Measurements from ENCODE around the gene SPOCK2. TPM values are rescaled to one million over a fixed set of nuclear protein-coding genes. Genes with fewer than 3 reads are reported as not detected.

SPOCK2 gene
- total RNA-seq, 4 donors from 2014 or later: 4.6 to 12.1 (median 7.8) TPM

GRCh38 chr10:72056113-72056512, 32.2 kb downstream of the SPOCK2 start:
- no peaks in the 10 kb centered on the region for H3K36me3 ChIP-seq
- H3K4me3 ChIP-seq: no peak overlapping the region
- TF ChIP-seq POLR2A (IDR thresholded peaks at IDR 0.05; ENCODE audit: low read depth): no peak
- no peak for TF ChIP-seq EP300 (IDR thresholded peaks at IDR 0.05)
- no peak for TF ChIP-seq POLR2AphosphoS5 (IDR thresholded peaks at IDR 0.05)
- TF ChIP-seq, protein P1, sequence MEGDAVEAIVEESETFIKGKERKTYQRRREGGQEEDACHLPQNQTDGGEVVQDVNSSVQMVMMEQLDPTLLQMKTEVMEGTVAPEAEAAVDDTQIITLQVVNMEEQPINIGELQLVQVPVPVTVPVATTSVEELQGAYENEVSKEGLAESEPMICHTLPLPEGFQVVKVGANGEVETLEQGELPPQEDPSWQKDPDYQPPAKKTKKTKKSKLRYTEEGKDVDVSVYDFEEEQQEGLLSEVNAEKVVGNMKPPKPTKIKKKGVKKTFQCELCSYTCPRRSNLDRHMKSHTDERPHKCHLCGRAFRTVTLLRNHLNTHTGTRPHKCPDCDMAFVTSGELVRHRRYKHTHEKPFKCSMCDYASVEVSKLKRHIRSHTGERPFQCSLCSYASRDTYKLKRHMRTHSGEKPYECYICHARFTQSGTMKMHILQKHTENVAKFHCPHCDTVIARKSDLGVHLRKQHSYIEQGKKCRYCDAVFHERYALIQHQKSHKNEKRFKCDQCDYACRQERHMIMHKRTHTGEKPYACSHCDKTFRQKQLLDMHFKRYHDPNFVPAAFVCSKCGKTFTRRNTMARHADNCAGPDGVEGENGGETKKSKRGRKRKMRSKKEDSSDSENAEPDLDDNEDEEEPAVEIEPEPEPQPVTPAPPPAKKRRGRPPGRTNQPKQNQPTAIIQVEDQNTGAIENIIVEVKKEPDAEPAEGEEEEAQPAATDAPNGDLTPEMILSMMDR (IDR thresholded peaks at IDR 0.05): no peak
- H3K4me1 ChIP-seq: no peaks in the 10 kb centered on the region
- H3K27ac ChIP-seq (replicated peaks in 1 of 4): no peak overlapping the region
- WGBS: 95% methylated on average over 4 of the region's 5 CpGs
- intact Hi-C loops (cut with DNase I): no loop called here
- peaks cover 0 to 9% (median 0%) of the 10 kb centered on the region in 4 donors for H3K27me3 ChIP-seq
- no peak for DNase-seq (ENCODE audit: extremely low spot score)
- no peaks in the 10 kb centered on the region for H3K9me3 ChIP-seq

DNA sequence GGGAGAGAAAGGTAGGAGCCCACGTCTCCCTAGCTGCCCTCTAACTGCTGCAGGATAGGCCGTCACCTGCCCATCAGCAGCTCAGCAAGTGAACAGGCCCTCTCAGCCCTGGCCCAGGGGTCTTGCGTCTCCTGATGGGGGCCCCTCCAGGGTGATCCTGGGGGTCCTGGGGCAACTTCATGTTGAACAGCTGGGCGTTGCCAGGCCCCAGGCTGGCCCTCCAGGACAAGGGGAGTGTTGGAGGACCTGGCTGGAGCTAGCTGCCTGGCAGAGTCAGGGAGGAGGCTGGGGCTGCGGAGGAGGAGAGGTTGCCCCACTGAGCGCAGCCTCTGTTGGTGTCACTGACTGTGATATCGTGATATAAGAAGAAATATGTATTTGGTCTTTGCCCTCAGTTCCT, 34.7 kb downstream of the SPOCK2 start:
- TF ChIP-seq EP300 (IDR thresholded peaks at IDR 0.05): no peak
- TF ChIP-seq POLR2AphosphoS5 (IDR thresholded peaks at IDR 0.05): no peak
- TF ChIP-seq POLR2A (IDR thresholded peaks at IDR 0.05; ENCODE audit: low read depth): no peak
- TF ChIP-seq, protein P1 (IDR thresholded peaks at IDR 0.05): no peak
- H3K27me3 ChIP-seq: peaks cover 0 to 9% (median 0%) of the 10 kb centered on the region in 4 donors
- 100% methylated on average over 3 of the region's 7 CpGs for WGBS
- DNase-seq (ENCODE audit: extremely low spot score): no peak
- no peaks in the 10 kb centered on the region for H3K4me1 ChIP-seq
- H3K27ac ChIP-seq (replicated peaks in 1 of 4): no peak overlapping the region
- no peaks in the 10 kb centered on the region for H3K9me3 ChIP-seq
- no peaks in the 10 kb centered on the region for H3K36me3 ChIP-seq
- H3K4me3 ChIP-seq: no peak overlapping the region
- intact Hi-C loops (cut with DNase I): loop anchor here (5.0 kb wide), 1 partner anchor 284 kb away; no protein-coding TSS in a partner anchor

DNA sequence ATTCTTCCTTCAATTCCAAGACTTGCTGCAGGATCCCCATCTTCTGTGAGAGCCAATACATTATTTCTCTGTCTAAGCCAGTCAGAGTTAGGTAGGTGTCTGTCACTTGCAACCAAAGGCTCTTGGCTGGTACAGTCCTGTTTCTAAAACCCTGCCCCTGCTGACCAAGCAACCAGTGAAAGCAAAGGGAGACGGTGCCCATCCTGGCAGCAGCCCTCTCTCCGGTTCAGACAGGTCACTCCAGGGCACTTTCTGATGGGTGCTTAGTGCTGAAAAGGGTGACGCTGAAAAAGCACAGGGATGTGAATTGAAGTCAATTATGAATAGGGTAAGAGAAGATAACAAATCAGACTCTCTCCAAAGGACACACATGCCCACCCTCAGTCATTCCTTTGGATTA, 37.5 kb downstream of the SPOCK2 start:
- Histone ChIP-seq H3K4me3 (no peak overlapping the region), H3K36me3 (no peaks in the 10 kb centered on the region), H3K27me3 (no peaks in the 10 kb centered on the region), H3K4me1 (no peaks in the 10 kb centered on the region), H3K27ac (replicated peaks in 1 of 4) (no peak overlapping the region), H3K9me3 (no peaks in the 10 kb centered on the region)
- no peak for DNase-seq (ENCODE audit: extremely low spot score)
- 72% methylated on average over 3 of the region's 3 CpGs for WGBS
- TF ChIP-seq, protein P1 (IDR thresholded peaks at IDR 0.05): no peak
- TF ChIP-seq POLR2AphosphoS5 (IDR thresholded peaks at IDR 0.05): no peak
- TF ChIP-seq POLR2A (IDR thresholded peaks at IDR 0.05; ENCODE audit: low read depth): no peak
- TF ChIP-seq EP300 (IDR thresholded peaks at IDR 0.05): no peak
- intact Hi-C loops (cut with DNase I): loop anchor here (5.0 kb wide), 1 partner anchor 286 kb away; no protein-coding TSS in a partner anchor

DNA sequence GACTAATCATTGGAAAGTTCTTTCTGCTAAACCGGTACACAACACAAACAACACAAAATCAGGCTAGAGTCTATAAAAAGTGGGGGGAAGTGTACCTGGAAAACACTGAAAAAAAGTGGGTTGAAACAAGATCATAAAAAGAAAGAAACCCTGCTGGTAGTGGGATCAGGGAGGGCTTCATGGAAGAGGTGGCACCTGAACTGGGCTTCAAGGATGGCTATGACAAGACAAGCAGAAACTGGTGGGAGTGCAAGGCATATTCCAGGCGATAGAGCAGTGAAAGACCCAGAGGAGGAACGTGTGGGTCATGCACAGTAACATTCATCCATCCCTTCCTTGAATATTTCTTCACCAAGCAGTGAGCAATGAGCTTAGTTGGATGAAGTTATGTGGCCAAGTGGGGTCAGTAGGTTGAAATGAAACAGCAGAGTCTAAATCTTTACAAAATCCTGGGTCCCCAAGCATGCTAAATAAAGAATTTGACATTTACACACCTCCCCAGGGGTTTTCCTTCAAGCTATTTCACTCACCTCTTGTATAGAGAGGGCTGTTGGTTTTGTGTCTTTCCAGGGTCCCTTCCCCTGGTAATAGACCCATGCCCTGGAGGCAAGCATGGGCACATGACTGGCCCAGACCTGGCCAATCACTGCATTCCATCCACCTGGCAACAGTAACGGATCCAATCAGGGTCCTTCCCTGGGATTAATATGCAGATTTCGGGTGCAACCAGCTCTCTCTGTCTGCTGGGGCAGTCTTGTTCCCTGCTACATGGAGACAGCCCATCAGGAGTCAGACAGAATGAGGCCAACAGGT, 38.2 kb downstream of the SPOCK2 start:
- H3K36me3 ChIP-seq: no peaks in the 10 kb centered on the region
- no peak overlapping the region for H3K4me3 ChIP-seq
- no peak overlapping the region for H3K27ac ChIP-seq (replicated peaks in 1 of 4)
- H3K9me3 ChIP-seq: no peaks in the 10 kb centered on the region
- intact Hi-C loops (cut with DNase I): loop anchor here (2.0 to 5.0 kb wide), 2 partner anchors 153 to 287 kb away; no protein-coding TSS in a partner anchor
- WGBS: 79% methylated on average over 5 of the region's 5 CpGs
- no peak for DNase-seq (ENCODE audit: extremely low spot score)
- H3K27me3 ChIP-seq: no peaks in the 10 kb centered on the region
- no peaks in the 10 kb centered on the region for H3K4me1 ChIP-seq
- TF ChIP-seq POLR2A (IDR thresholded peaks at IDR 0.05; ENCODE audit: low read depth) (no peak), EP300 (IDR thresholded peaks at IDR 0.05) (no peak), POLR2AphosphoS5 (IDR thresholded peaks at IDR 0.05) (no peak)
- TF ChIP-seq, protein P1 (IDR thresholded peaks at IDR 0.05): peak in 1 of 3 experiments; percentile 1

Data from esophagus muscularis mucosa (tissue), 4 donors.